Activated B cell treated with CpG ODN at 0.5 μM for 24 hours (primary cell): ENCODE data around the gene LMLN. TPM values are rescaled to one million over a fixed set of nuclear protein-coding genes. Genes with fewer than 3 reads are reported as not detected.

ENCODE experiments used
- ATAC-seq: fragments of 200-7000 bp; cut with Tn5 transposase; one replicate; pipeline ENCODE4 v1.10.0; 2021; ENCODE audit warnings: low read depth, mild to moderate bottlenecking, moderate library complexity
- CTCF ChIA-PET: fragments of 350-600 bp; sonication (Branson Sonifier 250); formaldehyde crosslinking; loops from one replicate; lab custom pipeline; 2021; ENCODE audit warnings: antibody characterized with exemption; lab: Charles Lee
- POLR2A ChIA-PET: fragments of 350-600 bp; sonication (Branson Sonifier 250); formaldehyde crosslinking; loops from one replicate; lab custom pipeline; 2021; ENCODE audit warnings: antibody characterized with exemption; lab: Charles Lee
- DNase-seq: peaks from one replicate; pipeline ENCODE4 v3.0.0; 2022
- H3K27ac Mint-ChIP-seq: one replicate; pipeline ENCODE4 v1.8.0; 2020; ENCODE audit warnings: mixed read lengths
- H3K27me3 Mint-ChIP-seq: one replicate; pipeline ENCODE4 v1.8.0; 2021; ENCODE audit warnings: mixed read lengths
- H3K36me3 Mint-ChIP-seq: one replicate; pipeline ENCODE4 v1.8.0; 2021; ENCODE audit warnings: low read depth, mixed read lengths
- H3K4me1 Mint-ChIP-seq: one replicate; pipeline ENCODE4 v1.8.0; 2021; ENCODE audit warnings: mixed read lengths
- H3K4me3 Mint-ChIP-seq: one replicate; pipeline ENCODE4 v1.8.0; 2020; ENCODE audit warnings: mild to moderate bottlenecking, mixed read lengths
- H3K9me3 Mint-ChIP-seq: one replicate; pipeline ENCODE4 v1.8.0; 2020; ENCODE audit warnings: mixed read lengths
- CTCF ChIP-seq: fragments of 200-600 bp; IDR thresholded peaks from one replicate; pipeline ENCODE4 v1.8.0; 2022; ENCODE audit warnings: antibody characterized with exemption, mild to moderate bottlenecking
- intact Hi-C: fragments of 100-400 bp; cut with micrococcal nuclease; formaldehyde crosslinking; loops from one replicate; pipeline ENCODE4 v1.15.1; 2024
- total RNA-seq: library from RNA; stranded (reverse); gene quantifications from 2 replicates; pipeline ENCODE4 v1.2.3, GENCODE V29; 2022

The LMLN gene
- total RNA-seq, 1 donor from 2014 or later, result 4.1 TPM

GRCh38 chr3:198030125-198030524 is 70.1 kb downstream of the LMLN start:
- H3K9me3 Mint-ChIP-seq, result no peaks in the 10 kb centered on the region
- POLR2A ChIA-PET, result no interaction called here
- ATAC-seq, result no peak

GRCh38 chr3:198030726-198031125 is 70.7 kb downstream of the LMLN start:
- TF ChIP-seq CTCF, result no peak
- ChIA-PET POLR2A (no interaction called here), CTCF (no interaction called here)
- DNase-seq (no peak), ATAC-seq (no peak)
- Mint-ChIP-seq H3K36me3 (no peaks in the 10 kb centered on the region), H3K27ac (no peak overlapping the region), H3K4me1 (no peaks in the 10 kb centered on the region), H3K27me3 (no peaks in the 10 kb centered on the region), H3K9me3 (no peaks in the 10 kb centered on the region), H3K4me3 (no peak overlapping the region)
- intact Hi-C loops, result no loop called here

More at GRCh38 chr3:198030125-198030524, 70.1 kb downstream of the LMLN start:
- no peak for TF ChIP-seq CTCF
- intact Hi-C loops, result no loop called here
- H3K27ac Mint-ChIP-seq, result no peak overlapping the region
- H3K4me3 Mint-ChIP-seq, result no peak overlapping the region
- no peaks in the 10 kb centered on the region for H3K27me3 Mint-ChIP-seq
- no peaks in the 10 kb centered on the region for H3K4me1 Mint-ChIP-seq
- DNase-seq, result no peak
- CTCF ChIA-PET, result no interaction called here
- no peaks in the 10 kb centered on the region for H3K36me3 Mint-ChIP-seq

GRCh38 chr3:198032039-198032936 is 72.3 kb downstream of the LMLN start:
- H3K4me3 Mint-ChIP-seq, result no peak overlapping the region
- POLR2A ChIA-PET, result interaction anchor here (0.6 kb wide), 1 partner anchor 34 kb away, joined by 11 read pairs; no protein-coding TSS in a partner anchor

GRCh38 chr3:198043119-198043518 is 83.1 kb downstream of the LMLN start:
- DNase-seq (no peak), ATAC-seq (no peak)
- POLR2A ChIA-PET, result no interaction called here
- Mint-ChIP-seq H3K4me1 (no peaks in the 10 kb centered on the region), H3K4me3 (no peak overlapping the region), H3K9me3 (no peaks in the 10 kb centered on the region), H3K27me3 (no peaks in the 10 kb centered on the region), H3K36me3 (peaks cover 3% of the 10 kb centered on the region), H3K27ac (no peak overlapping the region)
- CTCF ChIA-PET, result no interaction called here
- no peak for TF ChIP-seq CTCF
- intact Hi-C loops, result no loop called here

More at GRCh38 chr3:198032039-198032936, 72.3 kb downstream of the LMLN start:
- Mint-ChIP-seq H3K9me3 (no peaks in the 10 kb centered on the region), H3K27ac (no peak overlapping the region), H3K36me3 (no peaks in the 10 kb centered on the region), H3K4me1 (no peaks in the 10 kb centered on the region), H3K27me3 (no peaks in the 10 kb centered on the region)
- DNase-seq (no peak), ATAC-seq (no peak)
- intact Hi-C loops, result no loop called here
- CTCF ChIA-PET, result no interaction called here
- TF ChIP-seq CTCF, result no peak

- TF ChIP-seq CTCF, result no peak
- ATAC-seq, result no peak
- no peaks in the 10 kb centered on the region for H3K36me3 Mint-ChIP-seq
- H3K4me3 Mint-ChIP-seq, result no peak overlapping the region
- no peaks in the 10 kb centered on the region for H3K27me3 Mint-ChIP-seq
- H3K27ac Mint-ChIP-seq, result no peak overlapping the region
- ChIA-PET CTCF (no interaction called here), POLR2A (no interaction called here)
- intact Hi-C loops, result no loop called here
- no peaks in the 10 kb centered on the region for H3K9me3 Mint-ChIP-seq
- DNase-seq, result no peak
- H3K4me1 Mint-ChIP-seq, result no peaks in the 10 kb centered on the region
Measured at GRCh38 chr3:198046120-198046857, 86.3 kb downstream of the LMLN start.
